Coronary artery (tissue), 2 donors: ENCODE data around the gene PKD1.

Experiments used
- DNase-seq: peaks from one replicate; pipeline ENCODE4 v3.0.0-alpha.2; 2017; ENCODE audit warnings: low spot score
- H3K27ac ChIP-seq, 2 donors: fragments of 200-600 bp; sonication (generic); one replicate each; pipeline ENCODE4 v1.5.1; 2016 to 2019
- H3K4me3 ChIP-seq: fragments of 200-600 bp; sonication (generic); 2 replicates; pipeline ENCODE4 v1.5.1; 2016; ENCODE audit warnings: mild to moderate bottlenecking, moderate library complexity
- TF ChIP-seq, protein P1 (sequence below): fragments of 200-600 bp; sonication (generic); IDR thresholded peaks from one replicate; pipeline ENCODE4 v1.5.1; 2019; ENCODE audit warnings: antibody characterized with exemption

Gene PKD1

DNA sequence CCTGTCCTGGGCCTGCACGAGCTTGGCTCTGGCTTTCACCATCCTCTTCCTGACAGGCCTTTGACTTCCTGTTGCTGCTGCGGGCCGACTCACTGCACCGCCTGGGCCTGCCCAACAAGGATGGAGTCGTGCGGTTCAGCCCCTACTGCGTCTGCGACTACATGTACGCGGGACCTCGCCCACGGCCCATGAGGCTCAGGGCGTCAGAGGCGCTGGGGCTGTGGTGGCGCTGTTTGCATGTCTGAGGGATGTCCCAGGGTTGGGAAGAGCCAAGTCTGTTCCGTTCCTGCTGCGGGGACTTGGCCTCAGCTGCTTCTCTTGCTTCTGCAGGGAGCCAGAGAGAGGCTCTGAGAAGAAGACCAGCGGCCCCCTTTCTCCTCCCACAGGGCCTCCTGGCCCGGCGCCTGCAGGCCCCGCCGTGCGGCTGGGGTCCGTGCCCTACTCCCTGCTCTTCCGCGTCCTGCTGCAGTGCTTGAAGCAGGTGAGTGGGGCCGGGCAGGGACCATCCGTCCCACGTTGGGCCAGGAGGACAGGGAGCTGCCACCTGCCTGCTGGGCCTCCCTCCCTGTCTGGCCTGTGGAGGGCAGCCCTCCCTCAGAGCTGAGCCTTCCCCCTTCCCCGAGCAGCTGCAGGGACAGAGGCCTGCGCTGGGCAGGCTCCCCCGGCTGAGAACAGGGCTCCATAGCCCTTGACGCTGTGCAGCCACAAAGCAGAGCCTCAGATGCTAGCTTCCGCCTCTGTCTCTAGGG is 64.1 kb downstream of the PKD1 start:
- Histone ChIP-seq H3K4me3 (no peak overlapping the region), H3K27ac (no peak overlapping the region)
- DNase-seq: no peak
- TF ChIP-seq, protein P1, sequence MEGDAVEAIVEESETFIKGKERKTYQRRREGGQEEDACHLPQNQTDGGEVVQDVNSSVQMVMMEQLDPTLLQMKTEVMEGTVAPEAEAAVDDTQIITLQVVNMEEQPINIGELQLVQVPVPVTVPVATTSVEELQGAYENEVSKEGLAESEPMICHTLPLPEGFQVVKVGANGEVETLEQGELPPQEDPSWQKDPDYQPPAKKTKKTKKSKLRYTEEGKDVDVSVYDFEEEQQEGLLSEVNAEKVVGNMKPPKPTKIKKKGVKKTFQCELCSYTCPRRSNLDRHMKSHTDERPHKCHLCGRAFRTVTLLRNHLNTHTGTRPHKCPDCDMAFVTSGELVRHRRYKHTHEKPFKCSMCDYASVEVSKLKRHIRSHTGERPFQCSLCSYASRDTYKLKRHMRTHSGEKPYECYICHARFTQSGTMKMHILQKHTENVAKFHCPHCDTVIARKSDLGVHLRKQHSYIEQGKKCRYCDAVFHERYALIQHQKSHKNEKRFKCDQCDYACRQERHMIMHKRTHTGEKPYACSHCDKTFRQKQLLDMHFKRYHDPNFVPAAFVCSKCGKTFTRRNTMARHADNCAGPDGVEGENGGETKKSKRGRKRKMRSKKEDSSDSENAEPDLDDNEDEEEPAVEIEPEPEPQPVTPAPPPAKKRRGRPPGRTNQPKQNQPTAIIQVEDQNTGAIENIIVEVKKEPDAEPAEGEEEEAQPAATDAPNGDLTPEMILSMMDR: no peak

DNA sequence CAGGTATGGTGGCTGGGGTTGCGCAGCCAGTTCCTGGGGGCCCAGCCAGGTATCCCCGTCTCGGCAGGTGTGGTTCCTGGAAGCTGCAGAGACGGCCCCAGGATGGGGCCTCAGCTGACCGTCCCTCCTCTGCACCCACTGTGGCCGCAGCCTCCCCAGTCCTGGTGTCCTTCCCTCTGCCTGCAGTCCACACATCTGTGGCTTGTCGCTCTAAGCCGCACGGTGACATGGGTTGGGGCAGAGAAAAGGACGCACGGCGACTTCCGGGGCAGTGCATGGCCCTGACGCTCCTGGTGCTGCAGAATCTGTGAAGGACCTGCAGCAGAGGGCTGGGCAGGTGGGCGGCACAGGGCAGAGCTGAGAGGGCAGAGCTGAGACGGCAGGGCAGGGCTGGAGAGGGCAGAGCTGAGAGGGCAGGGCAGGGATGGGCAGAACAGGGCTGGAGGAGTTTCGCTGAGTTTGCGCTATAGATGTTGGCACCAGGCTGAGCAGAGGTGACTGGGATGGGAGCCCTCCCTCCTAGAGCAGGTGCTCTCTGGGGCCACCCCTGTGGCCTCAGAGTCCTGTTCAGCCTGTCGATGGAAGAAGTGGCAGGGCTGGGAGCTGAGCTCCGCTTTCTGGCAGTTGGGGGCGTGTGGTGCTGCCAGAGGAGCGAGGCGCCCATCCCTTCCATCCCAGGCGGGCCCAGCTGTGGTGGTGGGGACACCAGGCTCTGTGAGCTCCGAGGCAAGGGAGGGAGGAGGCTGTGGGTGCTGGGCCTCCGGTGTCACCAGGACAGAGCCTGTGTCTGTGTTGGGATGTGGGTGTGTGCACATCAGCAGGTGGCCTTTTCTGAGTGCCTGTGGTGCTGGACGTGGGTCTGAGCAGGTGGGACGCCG is 64.9 kb downstream of the PKD1 start:
- no peak for DNase-seq
- no peak overlapping the region for H3K27ac ChIP-seq
- H3K4me3 ChIP-seq: no peak overlapping the region
- TF ChIP-seq, protein P1: no peak

DNA sequence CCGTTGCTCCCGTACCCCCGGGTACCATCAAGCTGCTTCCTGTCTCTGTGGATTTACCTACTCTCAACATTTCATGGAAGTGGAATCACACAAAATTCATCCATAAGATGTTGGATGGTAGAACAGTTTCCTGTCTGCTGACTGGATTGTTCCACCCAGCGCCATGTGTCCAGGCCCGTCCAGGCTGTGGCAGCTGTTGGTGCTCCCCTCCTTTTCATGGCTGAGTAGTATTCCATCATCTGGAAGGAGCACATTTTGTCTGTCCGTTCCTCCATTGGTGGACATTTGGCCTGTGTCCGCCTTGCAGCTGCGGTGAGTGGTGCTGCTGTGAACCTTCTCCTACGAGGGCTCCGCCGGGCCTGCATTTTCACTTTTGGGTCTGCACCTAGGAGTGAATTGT is 69.6 kb downstream of the PKD1 start:
- Histone ChIP-seq H3K27ac (no peak overlapping the region), H3K4me3 (no peak overlapping the region)
- DNase-seq: no peak
- TF ChIP-seq, protein P1: no peak

DNA sequence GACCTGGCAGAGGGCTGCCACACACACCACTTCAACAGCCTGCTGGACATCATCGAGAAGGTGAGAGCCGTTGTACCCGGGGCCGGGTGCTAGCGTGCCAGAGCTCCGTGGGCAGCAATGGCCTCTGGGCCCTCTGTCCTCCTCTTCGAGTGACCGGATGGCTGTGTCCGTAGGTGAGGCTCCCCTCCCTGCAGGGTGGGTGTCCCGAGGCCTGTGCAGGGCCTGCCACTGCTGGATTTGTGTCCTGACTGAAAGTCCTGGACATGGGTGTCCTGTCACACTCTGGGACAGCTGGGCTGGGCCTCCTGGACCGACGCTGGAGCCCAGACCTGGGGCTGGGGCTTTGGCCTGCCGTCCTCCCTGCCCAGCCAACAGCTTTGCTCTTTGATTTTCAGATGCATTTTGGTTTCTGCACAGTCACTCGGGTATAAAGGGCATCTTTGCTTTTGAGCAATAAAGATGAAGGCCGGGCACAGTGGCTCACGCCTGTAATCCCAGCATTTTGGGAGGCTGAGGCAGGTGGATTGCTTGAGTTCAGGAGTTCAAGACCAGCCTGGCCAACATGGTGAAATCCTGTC is 71.2 kb downstream of the PKD1 start:
- TF ChIP-seq, protein P1: no peak
- Histone ChIP-seq H3K27ac (no peak overlapping the region), H3K4me3 (no peak overlapping the region)
- DNase-seq: no peak

DNA sequence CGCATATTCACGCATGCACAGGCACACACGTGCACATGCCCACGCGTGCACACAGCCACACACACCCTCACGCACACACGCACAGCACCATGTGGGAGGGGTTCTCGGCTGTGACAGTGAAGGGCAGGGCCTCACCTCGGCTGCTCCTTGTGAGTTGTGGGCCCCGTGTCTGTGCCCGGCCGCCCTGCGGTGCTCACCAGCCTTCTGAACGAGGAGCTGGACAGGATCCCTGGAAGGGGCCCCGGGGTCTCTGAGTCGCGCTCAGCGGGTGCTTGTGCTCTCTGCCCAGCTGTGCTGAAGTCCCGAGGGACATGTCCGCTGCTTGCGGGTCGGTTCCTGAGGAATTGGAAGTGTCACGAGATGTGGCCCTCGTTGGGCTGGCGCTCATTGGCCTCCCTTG is 71.8 kb downstream of the PKD1 start:
- TF ChIP-seq, protein P1: no peak
- DNase-seq: no peak
- H3K27ac ChIP-seq: no peak overlapping the region
- no peak overlapping the region for H3K4me3 ChIP-seq

DNA sequence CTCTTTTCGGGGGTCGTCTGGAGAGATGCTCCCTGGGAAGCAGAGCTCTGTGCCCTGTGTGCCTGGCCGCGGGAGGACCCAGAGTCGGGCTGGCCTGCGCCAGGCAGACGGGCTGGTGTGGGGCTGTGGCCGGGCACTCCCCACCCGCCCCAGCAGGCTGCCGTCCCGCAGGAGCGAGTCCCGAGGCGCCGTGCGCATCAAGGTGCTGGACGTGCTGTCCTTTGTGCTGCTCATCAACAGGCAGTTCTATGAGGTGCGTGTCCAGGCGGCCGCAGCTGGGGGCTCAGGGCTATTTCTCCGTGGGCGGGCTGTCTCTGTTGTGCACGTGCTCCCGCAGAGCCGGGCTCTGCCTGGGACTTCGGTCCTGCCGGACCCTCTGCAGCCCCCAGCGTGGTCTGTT is 72.9 kb downstream of the PKD1 start:
- no peak overlapping the region for H3K27ac ChIP-seq
- TF ChIP-seq, protein P1: no peak
- no peak overlapping the region for H3K4me3 ChIP-seq
- DNase-seq: no peak
